Hepatocyte (in vitro differentiated cells): ENCODE results near the gene DNAH7.

Experiments
- CTCF ChIP-seq: fragments of 200-600 bp; sonication (generic); IDR thresholded peaks from 2 replicates; pipeline ENCODE4 v1.5.1; 2016; ENCODE audit warnings: antibody characterized with exemption, mild to moderate bottlenecking; ENCODE audit not compliant: poor library complexity
- EZH2 ChIP-seq: fragments of 200-600 bp; sonication (generic); IDR thresholded peaks from 2 replicates; pipeline ENCODE4 v1.6.1; 2016; ENCODE audit warnings: antibody characterized with exemption, mild to moderate bottlenecking, borderline replicate concordance
- EZH2phosphoT487 ChIP-seq: fragments of 200-600 bp; sonication (generic); IDR thresholded peaks from one replicate; pipeline ENCODE4 v1.6.1; 2018; ENCODE audit warnings: antibody characterized with exemption, mild to moderate bottlenecking, low read depth, moderate library complexity; ENCODE audit not compliant: unreplicated experiment, severe bottlenecking

- no peak for TF ChIP-seq CTCF
- TF ChIP-seq EZH2: no peak
- no peak for TF ChIP-seq EZH2phosphoT487
These were observed 111.9 kb downstream of the DNAH7 start for GRCh38 chr2:195956725-195957124.
